GM21576 (cell line): Measurements from ENCODE around the gene CHMP2A.

ENCODE experiments used
- ATAC-seq: cut with Tn5 transposase; IDR thresholded peaks from one replicate; pipeline ENCODE4 v1.9.1; 2021; ENCODE audit warnings: mild to moderate bottlenecking, moderate library complexity; ENCODE audit not compliant: unreplicated experiment

CHMP2A gene

GRCh38 chr19:58556622-58557220, 1.8 kb upstream of the CHMP2A start:
- no peak for ATAC-seq

DNA sequence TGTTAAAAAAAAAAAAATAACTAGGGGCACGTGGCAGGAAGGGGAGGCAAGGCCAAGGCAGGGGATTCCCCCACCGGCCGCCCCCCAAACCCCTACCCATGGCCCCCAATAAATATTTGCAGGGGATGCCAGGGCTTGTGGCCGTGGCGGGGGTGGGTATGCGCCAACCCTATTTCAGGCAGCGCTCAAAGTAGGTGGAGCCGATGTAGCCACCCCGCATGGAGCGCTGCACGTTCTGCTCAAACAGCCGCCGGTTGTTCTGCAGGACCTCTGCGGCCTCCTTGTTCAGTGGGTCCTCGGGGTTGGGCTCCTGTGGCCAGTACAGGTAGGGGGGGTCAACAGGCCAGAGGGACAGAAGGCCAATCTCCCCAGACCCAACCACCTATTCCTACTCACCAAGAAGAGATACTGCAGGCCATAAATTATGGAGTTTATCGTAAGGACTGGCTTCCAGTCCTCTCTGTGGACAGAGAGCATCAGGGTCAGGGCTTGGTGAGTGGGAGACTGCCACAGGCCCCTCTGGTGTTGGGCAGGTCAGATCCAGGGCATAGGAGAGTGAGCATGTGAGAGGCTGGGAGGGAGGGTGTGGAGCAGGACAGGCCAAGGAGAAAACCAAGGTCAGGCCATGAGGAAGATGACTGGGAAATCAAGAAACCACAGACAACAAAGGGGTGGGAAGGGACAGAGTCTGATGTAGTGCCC, 1.2 kb upstream of the CHMP2A start:
- no peak for ATAC-seq

GRCh38 chr19:58555369-58555885, 522 bp upstream of the CHMP2A start:
- no peak for ATAC-seq

- no peak for ATAC-seq
Measured at GRCh38 chr19:58553799-58554493, 959 bp downstream of the CHMP2A start.

DNA sequence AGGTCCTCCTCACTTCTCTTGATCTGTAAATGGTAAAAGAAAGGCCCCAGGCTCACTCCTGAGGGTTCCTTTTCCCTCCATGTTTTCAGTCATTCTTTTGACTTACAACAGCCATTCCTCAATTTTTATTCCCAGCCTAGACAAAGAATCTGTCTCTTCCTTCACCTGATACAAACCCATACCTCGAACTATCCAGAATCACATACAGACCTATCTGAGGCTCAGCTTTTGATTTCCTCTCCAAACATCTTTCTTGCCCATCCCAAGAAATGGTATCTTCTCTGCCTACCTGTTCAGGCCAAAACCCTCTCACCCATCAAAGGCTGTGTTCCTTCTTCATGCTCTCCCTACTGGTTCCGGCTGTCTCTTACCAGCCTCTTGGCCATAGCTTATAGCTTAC, 2.2 kb downstream of the CHMP2A start:
- ATAC-seq, result no peak

DNA sequence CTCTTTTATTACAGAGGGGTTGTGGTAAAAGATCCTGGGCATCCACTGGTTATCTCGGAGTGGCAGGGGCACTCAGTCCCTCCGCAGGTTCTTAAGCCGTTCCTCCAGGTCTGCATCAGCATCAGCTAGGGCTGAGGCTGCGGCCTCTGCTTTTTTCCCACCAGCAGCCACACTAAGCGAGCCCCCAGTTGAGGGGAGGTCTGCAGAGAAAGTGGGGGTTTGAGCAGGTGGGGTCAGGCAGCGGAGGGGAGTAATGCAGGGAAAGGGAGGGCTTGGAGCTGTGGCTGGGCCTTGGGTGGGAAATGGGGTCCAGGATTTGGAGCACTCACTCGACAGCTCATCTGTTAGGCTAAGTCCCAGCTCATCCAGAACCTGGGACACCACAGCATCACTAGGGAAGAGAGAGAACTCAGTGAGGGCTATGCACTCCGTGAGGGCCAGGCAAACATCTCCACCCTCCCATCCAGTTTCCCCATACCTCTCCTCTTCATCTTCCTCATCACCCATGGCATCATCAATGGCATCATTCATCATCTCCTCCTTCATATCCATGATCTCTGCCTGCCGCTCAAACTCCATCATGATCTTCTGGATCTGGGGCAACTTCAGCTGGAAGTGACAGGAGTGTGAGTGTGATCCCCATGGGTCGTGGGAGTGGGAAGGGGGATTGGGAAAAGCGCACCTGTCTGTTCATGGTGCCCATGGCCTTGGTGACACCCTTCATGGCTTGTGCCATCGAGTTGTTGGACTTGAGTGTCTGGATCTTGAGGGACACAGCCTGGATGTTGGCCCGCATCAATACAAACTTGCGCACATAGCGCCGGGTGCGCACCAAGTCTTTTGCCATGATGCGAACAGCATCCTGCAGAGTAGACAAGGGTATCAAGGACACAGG, 3.1 kb downstream of the CHMP2A start:
- no peak for ATAC-seq

- no peak for ATAC-seq
Measured at GRCh38 chr19:58551123-58551497, 3.8 kb downstream of the CHMP2A start.

DNA sequence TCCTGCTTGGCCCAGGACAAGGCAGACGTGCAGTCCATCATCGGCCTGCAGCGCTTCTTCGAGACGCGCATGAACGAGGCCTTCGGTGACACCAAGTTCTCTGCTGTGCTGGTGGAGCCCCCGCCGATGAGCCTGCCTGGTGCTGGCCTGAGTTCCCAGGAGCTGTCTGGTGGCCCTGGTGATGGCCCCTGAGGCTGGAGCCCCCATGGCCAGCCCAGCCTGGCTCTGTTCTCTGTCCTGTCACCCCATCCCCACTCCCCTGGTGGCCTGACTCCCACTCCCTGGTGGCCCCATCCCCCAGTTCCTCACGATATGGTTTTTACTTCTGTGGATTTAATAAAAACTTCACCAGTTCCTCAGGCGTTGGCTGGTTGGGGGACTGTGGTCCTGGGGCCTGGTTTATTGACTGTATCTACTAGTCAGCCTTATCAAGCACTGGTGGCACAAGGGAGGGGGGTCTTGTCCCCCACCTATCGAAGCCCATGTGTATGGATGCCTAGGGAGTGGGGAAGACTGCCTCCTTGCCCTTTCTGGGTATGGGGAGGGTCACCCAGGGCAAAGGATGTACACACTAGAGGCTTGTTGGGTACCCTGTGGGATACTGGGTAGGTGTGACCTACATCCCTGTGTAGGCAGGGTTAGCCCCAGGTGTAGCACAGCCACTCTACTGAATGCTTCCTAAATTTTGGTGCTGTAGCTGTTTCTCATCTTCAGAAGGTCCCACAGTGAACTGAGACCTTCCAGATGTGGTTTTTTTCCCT, 4.4 kb downstream of the CHMP2A start:
- ATAC-seq, result no peak

DNA sequence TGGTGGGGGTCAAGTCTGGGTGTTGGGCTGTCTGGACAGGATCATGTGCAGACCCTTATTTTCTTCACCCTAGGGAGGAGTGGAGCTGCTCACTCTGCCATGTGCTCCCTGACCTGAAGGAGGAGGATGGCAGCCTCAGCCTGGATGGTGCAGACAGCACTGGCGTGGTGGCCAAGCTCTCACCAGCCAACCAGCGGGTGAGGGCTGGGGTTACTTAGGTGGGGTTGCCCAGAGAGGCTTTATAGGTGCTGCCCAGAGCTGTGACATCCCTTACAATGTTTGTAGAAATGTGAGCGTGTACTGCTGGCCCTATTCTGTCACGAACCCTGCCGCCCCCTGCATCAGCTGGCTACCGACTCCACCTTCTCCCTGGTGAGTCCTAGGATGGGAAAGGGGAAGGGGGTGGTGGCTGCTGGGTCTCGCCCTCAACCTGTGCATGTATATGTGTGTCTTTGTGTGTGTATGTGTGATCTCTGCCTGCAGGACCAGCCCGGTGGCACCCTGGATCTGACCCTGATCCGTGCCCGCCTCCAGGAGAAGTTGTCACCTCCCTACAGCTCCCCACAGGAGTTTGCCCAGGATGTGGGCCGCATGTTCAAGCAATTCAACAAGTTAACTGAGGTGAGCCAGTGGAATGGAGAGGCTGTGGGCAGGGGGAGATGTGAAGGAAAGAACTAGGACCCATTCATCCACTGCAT, 5.1 kb downstream of the CHMP2A start:
- no peak for ATAC-seq

- ATAC-seq, result no peak
Measured at GRCh38 chr19:58548859-58549663, 5.8 kb downstream of the CHMP2A start.

DNA sequence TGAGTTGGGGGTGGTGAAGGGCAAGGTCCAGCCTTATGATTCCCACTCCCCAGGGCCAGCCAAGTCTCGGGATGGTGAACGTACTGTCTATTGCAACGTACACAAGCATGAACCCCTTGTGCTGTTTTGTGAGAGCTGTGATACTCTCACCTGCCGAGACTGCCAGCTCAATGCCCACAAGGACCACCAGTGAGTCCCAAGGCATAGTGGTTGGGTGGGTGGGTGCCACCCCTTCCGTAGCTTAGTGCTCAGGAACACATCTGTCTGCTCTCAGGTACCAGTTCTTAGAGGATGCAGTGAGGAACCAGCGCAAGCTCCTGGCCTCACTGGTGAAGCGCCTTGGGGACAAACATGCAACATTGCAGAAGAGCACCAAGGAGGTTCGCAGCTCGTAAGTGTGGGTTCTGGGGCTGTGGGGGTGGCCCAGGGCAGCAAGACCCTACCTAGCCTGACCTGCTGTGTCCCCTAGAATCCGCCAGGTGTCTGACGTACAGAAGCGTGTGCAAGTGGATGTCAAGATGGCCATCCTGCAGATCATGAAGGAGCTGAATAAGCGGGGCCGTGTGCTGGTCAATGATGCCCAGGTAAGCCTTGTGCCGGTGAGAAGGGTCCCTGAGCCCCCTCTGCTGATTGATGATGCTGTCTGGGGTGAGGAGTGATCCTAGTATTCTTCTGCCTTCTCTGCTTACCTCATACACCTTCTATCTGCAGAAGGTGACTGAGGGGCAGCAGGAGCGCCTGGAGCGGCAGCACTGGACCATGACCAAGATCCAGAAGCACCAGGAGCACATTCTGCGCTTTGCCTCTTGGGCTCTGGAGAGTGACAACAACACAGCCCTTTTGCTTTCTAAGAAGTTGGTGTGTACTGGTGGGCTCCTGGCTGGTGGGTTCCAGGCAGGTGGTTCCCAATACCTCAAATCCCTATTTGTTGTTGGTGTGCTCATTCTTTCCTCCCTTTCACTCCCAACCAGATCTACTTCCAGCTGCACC, 7.3 kb downstream of the CHMP2A start:
- ATAC-seq, result no peak

- no peak for ATAC-seq
Measured at GRCh38 chr19:58546019-58546530, 8.8 kb downstream of the CHMP2A start.

DNA sequence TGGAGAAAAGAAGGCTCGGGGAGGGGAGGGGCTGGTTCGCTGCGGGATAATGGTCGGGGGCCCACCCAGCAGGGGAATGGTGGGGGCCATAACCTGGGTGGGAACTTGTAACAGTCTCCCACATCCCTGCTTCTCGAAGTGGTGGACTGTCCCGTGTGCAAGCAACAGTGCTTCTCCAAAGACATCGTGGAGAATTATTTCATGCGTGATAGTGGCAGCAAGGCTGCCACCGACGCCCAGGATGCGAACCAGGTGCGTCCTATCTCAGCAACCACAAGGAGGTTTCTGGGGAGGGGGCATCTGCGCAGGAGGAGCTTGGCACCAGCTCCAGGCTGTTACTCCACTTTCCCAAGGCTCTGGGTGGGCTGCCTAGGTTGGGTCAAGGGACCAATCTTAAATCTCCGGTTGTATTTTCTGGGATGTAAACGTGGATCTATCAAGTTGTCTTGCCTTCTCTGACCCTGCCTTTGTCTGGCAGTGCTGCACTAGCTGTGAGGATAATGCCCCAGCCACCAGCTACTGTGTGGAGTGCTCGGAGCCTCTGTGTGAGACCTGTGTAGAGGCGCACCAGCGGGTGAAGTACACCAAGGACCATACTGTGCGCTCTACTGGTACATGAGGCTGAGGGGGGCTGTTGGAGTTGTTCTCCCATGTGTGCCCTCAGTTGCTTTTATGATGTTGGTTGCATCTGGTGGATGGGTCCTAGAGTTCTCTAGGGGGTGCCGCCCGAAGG, 9.5 kb downstream of the CHMP2A start:
- ATAC-seq, result no peak

DNA sequence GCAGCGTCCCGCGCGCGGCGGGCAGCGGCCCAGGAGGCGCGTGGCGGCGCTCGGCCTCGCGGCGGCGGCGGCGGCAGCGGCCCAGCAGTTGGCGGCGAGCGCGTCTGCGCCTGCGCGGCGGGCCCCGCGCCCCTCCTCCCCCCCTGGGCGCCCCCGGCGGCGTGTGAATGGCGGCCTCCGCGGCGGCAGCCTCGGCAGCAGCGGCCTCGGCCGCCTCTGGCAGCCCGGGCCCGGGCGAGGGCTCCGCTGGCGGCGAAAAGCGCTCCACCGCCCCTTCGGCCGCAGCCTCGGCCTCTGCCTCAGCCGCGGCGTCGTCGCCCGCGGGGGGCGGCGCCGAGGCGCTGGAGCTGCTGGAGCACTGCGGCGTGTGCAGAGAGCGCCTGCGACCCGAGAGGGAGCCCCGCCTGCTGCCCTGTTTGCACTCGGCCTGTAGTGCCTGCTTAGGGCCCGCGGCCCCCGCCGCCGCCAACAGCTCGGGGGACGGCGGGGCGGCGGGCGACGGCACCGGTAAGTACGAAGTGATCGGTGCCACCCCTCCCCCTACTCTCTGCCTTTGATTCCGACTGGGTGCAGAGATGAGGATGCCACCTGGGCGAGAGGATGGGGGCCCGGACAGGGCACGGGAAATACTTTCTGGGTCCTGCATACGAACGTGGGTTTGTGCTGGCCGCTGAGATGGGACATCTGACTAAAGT, 10.2 kb downstream of the CHMP2A start:
- ATAC-seq, result peak; percentile 37

GRCh38 chr19:58543826-58544590, 10.9 kb downstream of the CHMP2A start, which contains the start of gene TRIM28:
Gene TRIM28, plus strand, starts transcription at chr19:58544064. Its CDS starts 694 bp downstream, at chr19:58544758.
- ATAC-seq, result peak; percentile 69
